GM04504 (cell line): ENCODE measurements around the gene NDC80.
"Not testable (repeated sequence)": the region's sequence is repeated elsewhere in the genome, so short reads cannot be mapped to it uniquely, and the experiment has no call there.

Experiments
- DNase-seq: peaks from one replicate; pipeline ENCODE4 v3.0.0-alpha.2; 2012; ENCODE audit warnings: low read depth

The NDC80 gene

GRCh38 chr18:2571200-2572170, at the start of gene NDC80, which contains the start of gene METTL4:
Gene NDC80 (plus strand): TSS chr18:2571557. CDS start chr18:2572986, 1,429 bp downstream.
Gene METTL4 (minus strand): TSS chr18:2571505. CDS start chr18:2567216, 4,289 bp downstream.
- DNase-seq: peak; percentile 73

DNA sequence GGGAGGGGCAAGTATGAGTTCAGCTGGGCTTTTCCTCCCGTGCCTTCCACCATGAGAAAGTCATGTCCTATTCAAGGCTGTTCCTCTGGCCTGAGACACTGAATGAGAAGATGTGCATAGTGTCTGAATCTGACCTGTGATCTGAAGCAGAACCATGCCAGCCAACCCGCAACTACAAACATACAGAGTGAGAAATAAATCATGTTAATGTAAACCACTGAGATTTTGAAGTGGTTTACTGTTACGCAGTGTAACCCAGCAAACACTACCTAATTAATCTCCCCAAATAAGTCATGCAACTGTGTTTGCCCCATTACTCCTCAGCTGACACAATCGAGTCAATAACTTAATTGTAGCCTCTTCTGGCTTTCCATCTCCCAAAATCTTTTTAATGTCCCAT, 49.2 kb upstream of the NDC80 start:
- DNase-seq: no peak

- not testable (repeated sequence) for DNase-seq
These were observed 46.6 kb upstream of the NDC80 start for GRCh38 chr18:2524794-2525198.

GRCh38 chr18:2526329-2526728, 45.0 kb upstream of the NDC80 start:
- DNase-seq: no peak

- DNase-seq: no peak
These were observed 42.2 kb upstream of the NDC80 start for GRCh38 chr18:2529154-2529553.

DNA sequence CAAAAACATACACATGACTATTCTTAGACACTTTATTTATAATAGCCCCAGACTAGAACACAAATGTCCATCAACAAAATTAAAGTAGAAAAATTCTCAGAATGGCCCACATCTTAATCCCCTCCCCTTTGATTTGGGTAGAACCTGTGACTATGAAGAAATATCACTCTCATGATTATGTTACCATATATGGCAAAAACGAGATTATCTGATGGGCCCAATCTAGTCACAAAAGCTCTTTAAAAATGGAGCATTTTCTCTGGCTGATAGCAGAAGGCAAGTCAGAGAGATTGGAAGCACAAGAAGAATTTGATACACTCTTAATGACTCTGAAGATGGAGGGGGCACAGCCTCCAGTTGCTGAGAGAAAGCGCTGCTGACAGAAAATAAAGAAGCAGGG, 39.6 kb upstream of the NDC80 start:
- no peak for DNase-seq

DNA sequence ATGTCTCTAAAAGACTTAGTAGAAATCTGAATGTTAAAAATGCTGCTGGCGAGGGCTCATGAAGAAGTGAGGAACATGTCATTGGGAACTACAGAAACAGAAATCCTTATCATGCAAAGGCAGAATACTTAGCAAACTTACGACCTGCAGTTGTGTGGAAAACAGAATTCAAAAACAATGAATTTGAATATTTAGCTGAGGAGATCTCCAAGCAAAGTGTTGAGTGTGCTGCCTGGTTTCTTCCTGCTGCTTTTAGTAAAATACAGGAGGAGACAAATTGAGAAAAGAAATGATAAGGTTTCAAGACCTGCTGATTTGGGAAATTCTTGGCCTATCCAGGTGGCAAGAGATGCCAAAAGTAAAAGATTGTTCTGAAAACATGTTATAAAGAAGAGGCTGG, 38.6 kb upstream of the NDC80 start:
- no peak for DNase-seq

DNA sequence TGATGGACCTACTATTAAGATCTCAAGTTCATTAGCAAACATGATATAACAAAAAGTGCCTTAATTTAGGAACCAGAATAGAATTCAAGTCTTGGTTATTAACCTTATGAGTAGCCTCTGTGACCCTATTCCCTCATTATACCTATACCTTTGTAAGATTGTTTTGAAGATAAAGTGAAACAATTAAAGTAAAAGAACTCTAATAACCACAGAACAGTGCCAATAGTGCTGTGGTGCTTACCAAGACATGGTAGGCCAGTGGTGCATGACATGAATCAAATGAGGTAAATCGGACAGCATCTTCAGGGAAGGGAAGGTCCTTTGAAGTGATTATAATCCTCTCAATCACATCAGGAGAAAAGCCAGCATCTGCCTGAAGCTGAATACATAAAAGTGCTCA, 36.5 kb upstream of the NDC80 start:
- no peak for DNase-seq

DNA sequence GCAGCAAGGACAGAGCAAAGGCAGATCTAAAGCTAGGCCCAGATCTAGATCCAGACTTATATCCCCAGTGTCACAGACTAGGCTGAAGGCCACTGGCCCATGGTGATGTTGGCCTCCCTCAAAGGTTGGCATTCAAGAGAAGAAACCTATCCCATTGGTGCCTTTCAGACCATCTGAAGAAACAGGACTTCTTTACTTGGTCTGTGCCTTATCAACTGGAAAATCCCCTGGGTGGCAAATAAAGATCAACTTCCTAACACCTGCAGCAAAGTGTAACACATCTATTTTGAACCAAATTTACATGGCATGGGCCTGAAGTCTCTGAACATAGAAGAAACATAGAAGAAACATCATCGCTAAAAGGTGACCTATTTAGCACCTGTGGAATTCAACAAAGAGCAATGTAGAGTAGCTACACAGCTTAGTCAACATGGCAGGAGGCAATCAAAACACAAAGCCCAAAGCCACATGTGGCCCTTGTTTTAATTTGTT, 35.9 kb upstream of the NDC80 start:
- no peak for DNase-seq

GRCh38 chr18:2536063-2536462, 35.3 kb upstream of the NDC80 start:
- no peak for DNase-seq

- DNase-seq: peak; percentile 3
These were observed 34.9 kb upstream of the NDC80 start for GRCh38 chr18:2536493-2536892.

- DNase-seq: no peak
These were observed 34.1 kb upstream of the NDC80 start for GRCh38 chr18:2537296-2537695.

DNA sequence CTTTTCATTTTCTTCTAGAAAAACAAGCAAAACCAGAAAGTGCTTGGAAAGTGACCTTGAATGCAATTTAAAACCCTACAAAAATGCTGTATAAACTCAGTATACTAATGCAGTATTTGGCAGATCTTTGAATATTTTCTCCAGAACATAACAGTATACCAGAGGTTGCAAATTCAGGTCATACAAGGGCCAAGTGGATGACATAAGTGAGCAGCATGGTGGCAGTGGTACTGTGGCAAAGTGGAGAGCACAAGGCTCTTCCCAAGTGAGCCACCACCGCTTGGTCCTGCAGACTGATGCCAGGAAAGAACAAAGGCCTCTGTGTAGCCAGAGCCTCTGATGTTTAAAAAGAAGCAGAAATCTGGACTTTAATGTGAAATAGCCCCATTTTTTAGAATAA, 33.1 kb upstream of the NDC80 start:
- no peak for DNase-seq

GRCh38 chr18:2538844-2539243, 32.5 kb upstream of the NDC80 start:
- peak; percentile 17 for DNase-seq

DNA sequence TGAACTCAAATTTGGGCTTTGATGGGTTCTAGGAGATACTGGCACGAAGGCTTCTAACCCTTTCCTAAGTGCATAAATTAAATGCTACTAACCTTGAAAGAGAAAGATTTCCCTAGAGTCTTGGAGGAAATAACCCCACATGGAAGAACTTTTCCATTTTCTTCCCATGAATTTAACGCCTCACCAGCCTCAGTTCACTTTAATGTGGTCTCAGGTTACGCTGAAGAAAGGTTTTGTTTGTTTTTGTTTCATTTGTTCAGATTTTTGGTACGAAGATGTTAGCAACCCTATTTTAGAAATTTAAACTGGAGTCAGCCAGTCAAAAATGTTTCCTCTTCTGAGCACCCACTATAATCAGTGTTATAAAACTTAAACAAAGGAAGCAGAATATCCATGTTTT, 30.8 kb upstream of the NDC80 start:
- DNase-seq: no peak

- peak; percentile 3 for DNase-seq
These were observed 29.3 kb upstream of the NDC80 start for GRCh38 chr18:2541925-2542563.

GRCh38 chr18:2545155-2545554, 26.2 kb upstream of the NDC80 start:
- DNase-seq: no peak

- no peak for DNase-seq
These were observed 23.8 kb upstream of the NDC80 start for GRCh38 chr18:2547477-2548087.

- DNase-seq: no peak
These were observed 21.9 kb upstream of the NDC80 start for GRCh38 chr18:2549462-2549861.

DNA sequence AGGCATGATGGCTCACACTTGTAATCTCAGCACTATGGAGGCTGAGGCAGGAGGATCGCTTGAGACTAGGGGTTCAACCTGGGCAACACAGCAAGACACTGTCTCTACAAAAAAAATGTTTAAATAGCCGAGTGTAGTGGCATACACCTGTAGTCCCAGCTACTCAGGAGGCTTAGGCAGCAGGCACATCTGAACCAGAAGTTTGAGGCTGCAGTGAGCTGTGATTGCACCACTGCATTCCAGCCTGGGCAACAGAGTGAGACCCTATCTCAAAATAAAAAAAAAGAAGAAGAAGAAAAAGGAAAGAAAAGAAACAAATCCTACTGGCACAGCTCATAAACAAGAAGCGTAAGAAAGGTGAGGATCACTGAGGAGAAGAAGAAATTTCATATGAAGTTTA, 19.9 kb upstream of the NDC80 start:
- no peak for DNase-seq

DNA sequence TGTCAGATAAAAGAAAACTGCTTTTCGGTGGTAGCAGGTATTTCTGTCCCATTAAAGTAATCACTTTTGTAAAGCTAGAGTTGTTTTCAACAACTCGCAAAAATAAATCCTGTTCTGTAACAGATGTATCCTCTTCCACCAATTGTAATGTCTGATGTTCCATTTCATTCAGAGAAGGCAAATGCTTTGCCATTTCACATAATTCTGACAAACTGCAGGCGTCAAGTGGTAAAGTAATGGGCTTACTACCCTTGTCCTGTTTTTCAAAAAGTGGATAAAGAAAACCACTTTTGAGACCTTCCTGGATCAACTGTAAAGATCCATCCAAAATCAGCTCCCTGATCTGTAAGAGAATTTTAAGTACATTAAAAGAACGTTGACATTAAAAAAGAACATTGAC, 16.7 kb upstream of the NDC80 start:
- no peak for DNase-seq

- no peak for DNase-seq
These were observed 15.5 kb upstream of the NDC80 start for GRCh38 chr18:2555895-2556294.

GRCh38 chr18:2557536-2557935, 13.8 kb upstream of the NDC80 start:
- no peak for DNase-seq
